ENCODE data around the gene WNT9A.

WNT9A gene

DNA sequence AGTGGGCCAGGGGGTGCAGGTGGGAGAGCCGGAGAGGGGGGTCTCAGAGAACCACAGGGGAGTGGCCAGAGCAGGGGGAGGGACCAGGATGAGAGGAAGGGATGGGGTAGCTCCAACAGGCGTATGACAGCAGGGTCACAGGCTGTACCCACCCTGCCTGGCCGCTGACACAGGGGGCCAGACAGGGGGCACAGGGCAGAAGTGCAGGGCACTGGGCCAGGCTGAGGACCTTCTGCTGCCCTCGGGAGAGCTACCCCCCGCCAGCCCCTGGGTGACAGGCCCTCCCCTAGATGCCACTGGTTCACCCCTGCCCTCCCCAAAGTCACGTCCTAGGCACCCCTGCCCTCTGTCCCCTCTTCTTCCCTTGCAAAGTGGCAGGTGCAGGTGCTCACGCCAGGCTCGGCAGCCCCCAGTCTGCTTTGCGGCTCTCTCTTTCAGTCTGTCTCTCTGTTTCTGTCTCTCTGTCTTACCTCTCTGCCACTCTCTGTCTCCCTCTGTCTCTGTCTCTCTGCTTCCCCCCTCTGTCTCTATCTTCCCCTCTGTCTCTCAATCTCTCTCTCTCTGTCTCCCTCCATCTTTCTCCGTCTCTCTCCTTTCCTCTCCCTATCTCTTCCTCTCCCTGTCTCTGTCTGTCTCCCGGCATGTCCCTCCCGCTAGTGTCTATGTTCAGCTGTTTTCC lies 48.5 kb downstream of the WNT9A start:
- TF ChIP-seq SIN3A (IDR thresholded peaks at IDR 0.05; ENCODE audit: borderline replicate concordance, insufficient read depth, low read length) (no peak), TAF1 (IDR thresholded peaks at IDR 0.05; ENCODE audit: borderline replicate concordance, insufficient read depth, low read length) (no peak), FOXP2 (optimal IDR thresholded peaks at IDR 0.05; ENCODE audit: borderline replicate concordance, extremely low read depth, extremely low read length, insufficient read depth) (no peak), POLR2AphosphoS5 (IDR thresholded peaks at IDR 0.05; ENCODE audit: low read depth, low read length) (no peak)
- TF ChIP-seq, protein P1, sequence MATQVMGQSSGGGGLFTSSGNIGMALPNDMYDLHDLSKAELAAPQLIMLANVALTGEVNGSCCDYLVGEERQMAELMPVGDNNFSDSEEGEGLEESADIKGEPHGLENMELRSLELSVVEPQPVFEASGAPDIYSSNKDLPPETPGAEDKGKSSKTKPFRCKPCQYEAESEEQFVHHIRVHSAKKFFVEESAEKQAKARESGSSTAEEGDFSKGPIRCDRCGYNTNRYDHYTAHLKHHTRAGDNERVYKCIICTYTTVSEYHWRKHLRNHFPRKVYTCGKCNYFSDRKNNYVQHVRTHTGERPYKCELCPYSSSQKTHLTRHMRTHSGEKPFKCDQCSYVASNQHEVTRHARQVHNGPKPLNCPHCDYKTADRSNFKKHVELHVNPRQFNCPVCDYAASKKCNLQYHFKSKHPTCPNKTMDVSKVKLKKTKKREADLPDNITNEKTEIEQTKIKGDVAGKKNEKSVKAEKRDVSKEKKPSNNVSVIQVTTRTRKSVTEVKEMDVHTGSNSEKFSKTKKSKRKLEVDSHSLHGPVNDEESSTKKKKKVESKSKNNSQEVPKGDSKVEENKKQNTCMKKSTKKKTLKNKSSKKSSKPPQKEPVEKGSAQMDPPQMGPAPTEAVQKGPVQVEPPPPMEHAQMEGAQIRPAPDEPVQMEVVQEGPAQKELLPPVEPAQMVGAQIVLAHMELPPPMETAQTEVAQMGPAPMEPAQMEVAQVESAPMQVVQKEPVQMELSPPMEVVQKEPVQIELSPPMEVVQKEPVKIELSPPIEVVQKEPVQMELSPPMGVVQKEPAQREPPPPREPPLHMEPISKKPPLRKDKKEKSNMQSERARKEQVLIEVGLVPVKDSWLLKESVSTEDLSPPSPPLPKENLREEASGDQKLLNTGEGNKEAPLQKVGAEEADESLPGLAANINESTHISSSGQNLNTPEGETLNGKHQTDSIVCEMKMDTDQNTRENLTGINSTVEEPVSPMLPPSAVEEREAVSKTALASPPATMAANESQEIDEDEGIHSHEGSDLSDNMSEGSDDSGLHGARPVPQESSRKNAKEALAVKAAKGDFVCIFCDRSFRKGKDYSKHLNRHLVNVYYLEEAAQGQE (IDR thresholded peaks at IDR 0.05; ENCODE audit: insufficient read depth in 1 of 2, low read depth in 2 of 2, low read length in 2 of 2): no peak

DNA sequence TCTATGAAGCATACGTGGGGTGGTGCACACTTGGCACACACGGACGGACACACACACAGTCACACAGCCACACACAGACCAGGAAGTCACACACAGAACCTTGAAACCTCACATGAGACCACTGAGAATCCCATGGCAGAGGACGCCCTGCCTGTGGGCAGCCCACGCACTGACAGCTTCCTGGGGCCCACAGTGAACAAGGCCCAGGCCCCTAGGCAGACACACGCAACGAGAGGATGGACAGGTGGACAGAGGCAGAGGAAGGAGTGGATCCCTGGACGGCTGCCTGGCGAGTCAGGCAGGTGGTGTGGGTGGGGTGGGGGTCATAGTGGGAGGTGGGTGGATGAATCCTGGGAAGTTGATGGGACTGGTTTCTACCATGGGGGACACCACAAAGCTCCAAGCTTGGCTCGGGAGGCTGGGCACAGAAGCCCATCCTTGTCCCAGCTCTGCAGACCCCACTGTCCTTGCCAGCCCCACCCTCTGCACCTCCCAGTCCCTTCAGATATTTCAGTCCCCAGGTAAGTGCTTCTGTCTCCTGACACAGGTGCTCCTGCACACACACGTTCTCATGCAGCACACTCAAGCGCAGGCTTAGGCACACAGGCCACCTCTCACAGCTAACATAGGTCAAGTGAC lies 49.1 kb downstream of the WNT9A start:
- TF ChIP-seq FOXP2 (optimal IDR thresholded peaks at IDR 0.05; ENCODE audit: borderline replicate concordance, extremely low read depth, extremely low read length, insufficient read depth) (no peak), SIN3A (IDR thresholded peaks at IDR 0.05; ENCODE audit: borderline replicate concordance, insufficient read depth, low read length) (no peak), POLR2AphosphoS5 (IDR thresholded peaks at IDR 0.05; ENCODE audit: low read depth, low read length) (no peak), TAF1 (IDR thresholded peaks at IDR 0.05; ENCODE audit: borderline replicate concordance, insufficient read depth, low read length) (no peak)
- TF ChIP-seq, protein P1 (IDR thresholded peaks at IDR 0.05; ENCODE audit: insufficient read depth in 1 of 2, low read depth in 2 of 2, low read length in 2 of 2): no peak

DNA sequence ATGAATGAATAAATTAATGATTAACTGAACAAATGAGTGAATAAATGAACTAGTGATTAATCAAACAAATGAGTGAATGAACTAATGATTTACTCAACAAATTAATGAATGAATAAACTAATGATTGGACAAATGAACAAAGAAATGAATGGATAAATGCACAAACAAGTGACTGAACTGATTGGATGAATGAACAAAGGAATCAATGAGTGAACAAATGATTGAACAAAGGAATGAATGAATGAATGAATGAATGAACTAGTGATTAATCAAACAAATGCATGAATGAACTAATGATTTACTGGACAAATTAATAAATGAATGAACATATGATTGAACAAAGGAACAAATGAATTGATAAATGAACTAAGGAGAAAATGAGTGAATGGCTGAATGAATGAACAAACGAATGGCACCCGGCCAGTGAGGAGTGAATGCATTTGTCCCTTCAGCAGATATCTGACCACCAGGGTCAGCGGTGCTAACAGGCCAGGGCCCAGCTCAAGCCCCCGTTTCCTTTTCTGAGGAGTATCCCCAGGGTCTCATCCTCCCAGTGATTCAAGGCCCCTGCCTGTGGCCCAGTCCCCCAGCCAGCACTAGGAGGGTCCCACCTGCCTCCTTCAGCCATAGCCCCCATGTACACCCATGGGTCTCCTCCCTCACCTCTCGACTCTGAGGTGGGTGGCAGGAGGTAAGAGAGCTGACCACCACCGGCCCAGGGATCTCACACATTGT lies 49.9 kb downstream of the WNT9A start:
- TF ChIP-seq SIN3A (IDR thresholded peaks at IDR 0.05; ENCODE audit: borderline replicate concordance, insufficient read depth, low read length) (no peak), POLR2AphosphoS5 (IDR thresholded peaks at IDR 0.05; ENCODE audit: low read depth, low read length) (no peak)
- TF ChIP-seq, protein P1 (IDR thresholded peaks at IDR 0.05; ENCODE audit: insufficient read depth in 1 of 2, low read depth in 2 of 2, low read length in 2 of 2): no peak

DNA sequence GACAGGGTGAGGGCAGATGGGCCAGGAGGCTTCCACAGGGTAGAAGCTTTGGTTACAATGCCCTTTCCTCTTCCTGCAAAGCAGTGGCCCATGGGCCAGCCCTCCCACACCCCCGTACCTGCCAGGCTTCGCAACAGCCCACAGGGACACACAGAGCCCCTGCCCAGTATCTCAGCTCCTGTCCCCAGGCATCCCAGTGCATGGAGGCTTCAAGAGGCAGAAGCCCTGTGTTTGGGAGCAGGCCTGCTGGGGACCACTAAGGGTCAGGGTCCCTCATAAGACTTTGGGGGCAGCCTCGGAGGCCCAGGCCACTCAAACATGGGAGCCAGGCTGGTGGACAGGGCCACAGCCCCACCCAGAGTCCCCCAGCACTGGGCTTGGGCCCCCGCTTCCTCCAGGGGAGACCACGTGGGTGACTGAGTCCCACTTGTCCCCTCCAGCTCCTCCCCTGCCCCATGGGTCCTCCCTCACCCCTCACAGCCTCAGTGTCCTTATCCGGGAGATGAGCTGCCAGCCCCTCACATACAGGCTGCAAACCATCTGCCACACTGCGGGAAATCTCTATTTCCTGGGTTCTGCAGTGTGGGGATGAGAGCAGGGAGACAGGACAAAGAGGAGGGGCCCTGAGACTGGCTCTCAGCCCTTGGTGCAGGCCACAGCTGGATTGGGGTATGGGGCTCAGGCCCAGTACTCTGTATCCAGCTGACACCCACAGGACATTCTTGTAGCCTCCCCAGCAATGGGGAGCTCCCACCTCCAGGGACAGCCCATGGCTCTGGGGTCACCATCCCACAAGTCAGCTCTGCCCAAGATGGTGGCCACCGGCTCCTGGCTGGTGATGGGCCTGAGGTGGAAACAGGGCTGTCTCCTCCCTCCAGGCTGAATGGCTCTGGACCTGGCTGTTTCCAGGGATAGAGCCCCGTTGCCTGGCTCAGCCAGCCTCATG lies 50.7 kb downstream of the WNT9A start:
- TF ChIP-seq POLR2AphosphoS5 (IDR thresholded peaks at IDR 0.05; ENCODE audit: low read depth, low read length) (no peak), TAF1 (IDR thresholded peaks at IDR 0.05; ENCODE audit: borderline replicate concordance, insufficient read depth, low read length) (no peak), SIN3A (IDR thresholded peaks at IDR 0.05; ENCODE audit: borderline replicate concordance, insufficient read depth, low read length) (no peak), FOXP2 (optimal IDR thresholded peaks at IDR 0.05; ENCODE audit: borderline replicate concordance, extremely low read depth, extremely low read length, insufficient read depth) (no peak)
- TF ChIP-seq, protein P1 (IDR thresholded peaks at IDR 0.05; ENCODE audit: insufficient read depth in 1 of 2, low read depth in 2 of 2, low read length in 2 of 2): no peak

Data from PFSK-1 (cell line).